Activated effector memory CD4-positive, alpha-beta T cell treated with Interleukin-2 at 50 U/mL for 16 hours (primary cell): ENCODE data around the gene GPS2.
"Not testable (repeated sequence)": the region's sequence is repeated elsewhere in the genome, so short reads cannot be mapped to it uniquely, and the experiment has no call there.

ENCODE experiments used
- DNase-seq: peaks from one replicate; pipeline ENCODE4 v3.0.0-alpha.2; 2020

Gene GPS2

GRCh38 chr17:7336240-7337175 is 21.3 kb upstream of the GPS2 start, which contains the start of gene ACAP1:
TSS of gene ACAP1 (plus strand) at chr17:7336529. CDS start at chr17:7336735, 206 bp downstream.
- peak; percentile 89 for DNase-seq

GRCh38 chr17:7335765-7336164 is 20.6 kb upstream of the GPS2 start:
- DNase-seq: not testable (repeated sequence)

- no peak for DNase-seq
Measured at GRCh38 chr17:7334938-7335538, 19.9 kb upstream of the GPS2 start.

- DNase-seq: not testable (repeated sequence)
Measured at GRCh38 chr17:7332600-7333069, 17.5 kb upstream of the GPS2 start.

GRCh38 chr17:7332111-7332510 is 17.0 kb upstream of the GPS2 start:
- DNase-seq: no peak

GRCh38 chr17:7330638-7331015 is 15.5 kb upstream of the GPS2 start:
- DNase-seq: no peak

- DNase-seq: peak; percentile 68
Measured at GRCh38 chr17:7329997-7330637, 15.0 kb upstream of the GPS2 start.

GRCh38 chr17:7329374-7329996 is 14.3 kb upstream of the GPS2 start:
- peak; percentile 92 for DNase-seq

GRCh38 chr17:7328840-7329373 is 13.7 kb upstream of the GPS2 start, which contains the start of gene NEURL4:
TSS of gene NEURL4 (minus strand) at chr17:7329335. CDS start at chr17:7329312, 23 bp downstream.
- DNase-seq: no peak

- DNase-seq: no peak
Measured at GRCh38 chr17:7328009-7328408, 12.8 kb upstream of the GPS2 start.

- DNase-seq: no peak
Measured at GRCh38 chr17:7327501-7327900, 12.3 kb upstream of the GPS2 start.

- DNase-seq: no peak
Measured at GRCh38 chr17:7327056-7327455, 11.9 kb upstream of the GPS2 start.

- DNase-seq: no peak
Measured at GRCh38 chr17:7326186-7326585, 11.0 kb upstream of the GPS2 start.

- no peak for DNase-seq
Measured at GRCh38 chr17:7325031-7325528, 9.9 kb upstream of the GPS2 start.

- no peak for DNase-seq
Measured at GRCh38 chr17:7324438-7324779, 9.2 kb upstream of the GPS2 start.

- peak; percentile 57 for DNase-seq
Measured at GRCh38 chr17:7323731-7324437, 8.7 kb upstream of the GPS2 start.

- no peak for DNase-seq
Measured at GRCh38 chr17:7322520-7323194, 7.5 kb upstream of the GPS2 start.

GRCh38 chr17:7321466-7321865 is 6.3 kb upstream of the GPS2 start:
- DNase-seq: no peak

- DNase-seq: no peak
Measured at GRCh38 chr17:7318121-7318860, 3.1 kb upstream of the GPS2 start.

GRCh38 chr17:7317161-7317803 is 2.1 kb upstream of the GPS2 start:
- no peak for DNase-seq
